Fibroblast of lung (primary cell): Measurements from ENCODE around the gene HOXC10. TPM values are rescaled to one million over a fixed set of nuclear protein-coding genes. Genes with fewer than 3 reads are reported as not detected.

Source experiments
- DNase-seq, 2 donors: peaks; one replicate each; pipeline versions ENCODE4 v3.0.0 to v3.0.0-alpha.2; 2010; ENCODE audit warnings: low read depth in 2 of 2
- H2AFZ ChIP-seq: 2 replicates; pipeline ENCODE4 v1.5.1; 2012; ENCODE audit warnings: low read length, control low read depth, inconsistent platforms
- H3K27ac ChIP-seq: 2 replicates; pipeline ENCODE4 v1.5.1; 2011; ENCODE audit warnings: low read length, control low read depth; ENCODE audit not compliant: insufficient read depth
- H3K27me3 ChIP-seq: 2 replicates; pipeline ENCODE4 v1.5.1; 2011; ENCODE audit warnings: mild to moderate bottlenecking, low read length; ENCODE audit not compliant: control insufficient read depth, insufficient read depth
- H3K36me3 ChIP-seq: 2 replicates; pipeline ENCODE4 v1.5.1; 2011; ENCODE audit warnings: low read length; ENCODE audit not compliant: control insufficient read depth, insufficient read depth
- H3K4me1 ChIP-seq: 2 replicates; pipeline ENCODE4 v1.5.1; 2011; ENCODE audit warnings: low read length; ENCODE audit not compliant: control insufficient read depth, insufficient read depth; ENCODE audit errors: extremely low read depth
- H3K4me2 ChIP-seq: 2 replicates; pipeline ENCODE4 v1.5.1; 2011; ENCODE audit warnings: low read length, control low read depth; ENCODE audit not compliant: insufficient read depth; ENCODE audit errors: extremely low read depth
- H3K4me3 ChIP-seq, 4 experiments: fragments of 200-600 bp in 1 of 4; sonication (generic) in 1 of 4; replicated peaks in 1 of 4; 2 replicates each; pipeline ENCODE4 v1.5.1; 2011 to 2016; ENCODE audit warnings: low read length in 4 of 4, low read depth in 3 of 4, mild to moderate bottlenecking in 3 of 4, control low read depth in 2 of 4, inconsistent platforms in 1 of 4, mixed read lengths in 1 of 4; ENCODE audit not compliant: insufficient read depth in 1 of 4; ENCODE audit errors: control extremely low read depth in 1 of 4
- H3K79me2 ChIP-seq: 2 replicates; pipeline ENCODE4 v1.5.1; 2012; ENCODE audit warnings: mild to moderate bottlenecking, low read length, inconsistent platforms; ENCODE audit not compliant: control insufficient read depth, insufficient read depth
- H3K9ac ChIP-seq: 2 replicates; pipeline ENCODE4 v1.5.1; 2011; ENCODE audit warnings: mild to moderate bottlenecking, low read length, control low read depth; ENCODE audit not compliant: insufficient read depth
- H3K9me3 ChIP-seq: 2 replicates; pipeline ENCODE4 v1.5.1; 2012; ENCODE audit warnings: low read depth, low read length; ENCODE audit not compliant: control insufficient read depth, insufficient read depth
- H4K20me1 ChIP-seq: 2 replicates; pipeline ENCODE4 v1.5.1; 2011; ENCODE audit warnings: low read length; ENCODE audit not compliant: control insufficient read depth, insufficient read depth; ENCODE audit errors: extremely low read depth
- EZH2 ChIP-seq: IDR thresholded peaks from 2 replicates; pipeline ENCODE4 v1.5.1; 2012; ENCODE audit warnings: low read length, control low read depth, mild to moderate bottlenecking; ENCODE audit errors: missing control alignments
- polyA plus RNA-seq, 2 donors: library from polyadenylated mRNA; depleted of rRNA in 1 of 2; stranded (reverse) in 1 of 2; unstranded in 1 of 2; fragments of >200 nt; gene quantifications; 2 replicates each; pipeline ENCODE4 v1.2.1, GENCODE V29; 2011 to 2012; ENCODE audit warnings: missing spikeins in 1 of 2
- total RNA-seq: library from RNA; depleted of rRNA; stranded (reverse); fragments of >200 nt; gene quantifications from 2 replicates; pipeline ENCODE4 v1.2.1, GENCODE V29; 2014
- TF ChIP-seq, protein P1 (sequence below), 2 donors: IDR thresholded peaks in 1 of 2; conservative IDR thresholded peaks in 1 of 2; 1 replicate in 1 of 2; 2 replicates in 1 of 2; pipeline ENCODE4 v1.5.1; 2011 to 2012; ENCODE audit warnings: low read length in 2 of 2, control low read depth in 1 of 2, inconsistent platforms in 1 of 2, low read depth in 1 of 2, mild to moderate bottlenecking in 1 of 2

The HOXC10 gene
- total and polyA plus RNA-seq, 2 donors (not counting 1 experiment from before 2014, with no cell fraction given), result 0.06 TPM; not detected in 1

DNA sequence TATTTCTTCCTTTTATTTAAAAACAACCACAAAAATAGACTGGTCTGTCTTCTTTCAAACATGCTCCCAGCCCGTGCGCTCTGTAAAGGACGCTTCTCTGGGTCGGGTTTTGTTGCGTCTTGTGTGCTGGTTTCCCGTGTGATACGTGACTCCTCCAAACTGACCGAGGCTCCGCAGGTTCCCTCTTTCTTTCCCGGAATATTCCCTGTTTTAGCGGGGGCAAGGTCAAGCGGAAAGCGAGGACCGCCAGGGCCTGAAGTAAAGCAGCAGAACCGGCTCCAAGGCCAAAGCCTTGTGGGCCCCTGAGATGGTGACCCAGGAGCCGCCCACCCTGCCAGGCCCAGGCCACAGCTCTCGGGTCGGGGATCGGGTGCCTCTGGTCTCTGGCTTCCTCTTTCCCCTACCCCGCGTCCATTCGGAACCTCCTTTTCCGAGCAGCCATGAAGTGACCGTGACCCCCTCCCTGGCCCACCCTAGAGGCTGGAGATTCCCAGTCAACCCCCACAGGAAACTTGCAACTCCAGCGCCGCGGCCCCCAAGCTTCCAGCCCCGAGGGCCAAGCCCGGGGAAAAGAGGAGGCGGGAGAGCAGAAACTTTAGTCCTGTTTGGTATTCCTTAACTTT is 885 bp upstream of the HOXC10 start:
- Histone ChIP-seq H3K27ac (no peak overlapping the region), H3K4me3 (no peak overlapping the region), H3K36me3 (no peaks in the 10 kb centered on the region), H3K27me3 (peaks cover 88% of the 10 kb centered on the region), H3K9me3 (no peaks in the 10 kb centered on the region), H3K9ac (no peak overlapping the region), H3K79me2 (no peaks in the 10 kb centered on the region), H2AFZ (no peak overlapping the region), H3K4me1 (no peaks in the 10 kb centered on the region), H3K4me2 (no peak overlapping the region), H4K20me1 (no peaks in the 10 kb centered on the region)
- no peak for DNase-seq
- TF ChIP-seq, protein P1, sequence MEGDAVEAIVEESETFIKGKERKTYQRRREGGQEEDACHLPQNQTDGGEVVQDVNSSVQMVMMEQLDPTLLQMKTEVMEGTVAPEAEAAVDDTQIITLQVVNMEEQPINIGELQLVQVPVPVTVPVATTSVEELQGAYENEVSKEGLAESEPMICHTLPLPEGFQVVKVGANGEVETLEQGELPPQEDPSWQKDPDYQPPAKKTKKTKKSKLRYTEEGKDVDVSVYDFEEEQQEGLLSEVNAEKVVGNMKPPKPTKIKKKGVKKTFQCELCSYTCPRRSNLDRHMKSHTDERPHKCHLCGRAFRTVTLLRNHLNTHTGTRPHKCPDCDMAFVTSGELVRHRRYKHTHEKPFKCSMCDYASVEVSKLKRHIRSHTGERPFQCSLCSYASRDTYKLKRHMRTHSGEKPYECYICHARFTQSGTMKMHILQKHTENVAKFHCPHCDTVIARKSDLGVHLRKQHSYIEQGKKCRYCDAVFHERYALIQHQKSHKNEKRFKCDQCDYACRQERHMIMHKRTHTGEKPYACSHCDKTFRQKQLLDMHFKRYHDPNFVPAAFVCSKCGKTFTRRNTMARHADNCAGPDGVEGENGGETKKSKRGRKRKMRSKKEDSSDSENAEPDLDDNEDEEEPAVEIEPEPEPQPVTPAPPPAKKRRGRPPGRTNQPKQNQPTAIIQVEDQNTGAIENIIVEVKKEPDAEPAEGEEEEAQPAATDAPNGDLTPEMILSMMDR (conservative IDR thresholded peaks at IDR 0.05 in 1 of 2, IDR thresholded peaks at IDR 0.05 in 1 of 2; ENCODE audit: low read depth in 1 of 2, low read length in 2 of 2), result no peak
- peak; percentile 95 for TF ChIP-seq EZH2

DNA sequence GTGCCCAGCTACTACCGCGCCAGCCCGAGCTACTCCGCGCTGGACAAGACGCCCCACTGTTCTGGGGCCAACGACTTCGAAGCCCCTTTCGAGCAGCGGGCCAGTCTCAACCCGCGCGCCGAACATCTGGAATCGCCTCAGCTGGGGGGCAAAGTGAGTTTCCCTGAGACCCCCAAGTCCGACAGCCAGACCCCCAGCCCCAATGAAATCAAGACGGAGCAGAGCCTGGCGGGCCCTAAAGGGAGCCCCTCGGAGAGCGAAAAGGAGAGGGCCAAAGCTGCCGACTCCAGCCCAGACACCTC is 697 bp downstream of the HOXC10 start:
- no peak overlapping the region for H3K4me2 ChIP-seq
- no peak overlapping the region for H3K27ac ChIP-seq

DNA sequence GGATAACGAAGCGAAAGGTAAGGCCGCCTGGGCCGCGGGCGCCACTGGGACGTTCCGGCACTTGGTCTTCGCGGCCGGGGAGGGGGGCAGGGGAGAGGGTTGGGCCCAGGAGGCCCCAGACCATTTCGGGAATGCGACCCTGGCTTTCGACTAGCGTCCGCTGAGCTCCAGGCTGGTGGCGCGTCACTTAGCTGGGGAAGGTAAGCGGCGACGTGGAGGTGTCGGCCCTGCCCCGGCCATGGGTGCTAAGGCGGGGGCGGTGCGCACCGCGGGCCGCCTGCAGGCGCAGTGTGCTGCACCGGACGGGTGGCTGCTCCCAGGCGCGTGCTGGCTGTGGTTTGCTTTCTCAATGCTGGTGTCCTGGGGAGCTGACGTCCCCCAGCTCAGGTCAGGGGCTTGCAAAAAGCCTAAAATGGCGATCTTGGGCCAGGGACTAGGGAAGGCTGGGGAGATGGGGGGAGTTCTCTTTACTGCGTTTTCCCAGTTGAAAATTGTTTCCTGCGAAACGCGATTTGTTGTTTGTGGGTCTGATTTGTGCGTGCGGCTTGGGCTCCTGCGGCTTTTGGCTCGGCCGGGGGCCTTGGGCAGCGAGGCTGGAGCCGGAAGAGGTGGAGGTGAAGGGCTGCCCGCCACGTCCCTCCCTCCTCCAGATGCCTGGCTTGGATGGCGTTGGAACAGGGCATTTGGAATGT is 1.2 kb downstream of the HOXC10 start:
- Histone ChIP-seq H2AFZ (no peak overlapping the region), H4K20me1 (no peaks in the 10 kb centered on the region), H3K9me3 (no peaks in the 10 kb centered on the region), H3K9ac (no peak overlapping the region), H3K36me3 (no peaks in the 10 kb centered on the region), H3K4me1 (no peaks in the 10 kb centered on the region), H3K4me3 (no peak overlapping the region), H3K27ac (no peak overlapping the region), H3K4me2 (no peak overlapping the region), H3K79me2 (no peaks in the 10 kb centered on the region), H3K27me3 (peaks cover 88% of the 10 kb centered on the region)
- TF ChIP-seq, protein P1 (conservative IDR thresholded peaks at IDR 0.05 in 1 of 2, IDR thresholded peaks at IDR 0.05 in 1 of 2; ENCODE audit: low read depth in 1 of 2, low read length in 2 of 2), result no peak
- peak; percentile 85 for TF ChIP-seq EZH2
- DNase-seq, result no peak

More for the DNA sequence above, 697 bp downstream of the HOXC10 start:
- no peak for DNase-seq
- Histone ChIP-seq H3K79me2 (no peaks in the 10 kb centered on the region), H4K20me1 (no peaks in the 10 kb centered on the region), H3K4me3 (no peak overlapping the region), H3K4me1 (no peaks in the 10 kb centered on the region), H2AFZ (no peak overlapping the region), H3K27me3 (peaks cover 88% of the 10 kb centered on the region), H3K9me3 (no peaks in the 10 kb centered on the region), H3K36me3 (no peaks in the 10 kb centered on the region), H3K9ac (no peak overlapping the region)
- TF ChIP-seq EZH2, result peak; percentile 40
- TF ChIP-seq, protein P1 (conservative IDR thresholded peaks at IDR 0.05 in 1 of 2, IDR thresholded peaks at IDR 0.05 in 1 of 2; ENCODE audit: low read depth in 1 of 2, low read length in 2 of 2), result no peak
